Liver (tissue), 3 donors: ENCODE measurements around the gene ZNF304.

Experiments used
- ATF3 ChIP-seq: IDR thresholded peaks from 2 replicates; pipeline ENCODE4 v1.6.1; 2016; ENCODE audit warnings: antibody characterized with exemption
- CTCF ChIP-seq: fragments of 150-350 bp; IDR thresholded peaks from 2 replicates; pipeline ENCODE4 v1.5.1; 2017; ENCODE audit warnings: improper control_type of control experiment, low read depth, low read length; ENCODE audit not compliant: missing input control
- EGR1 ChIP-seq, 2 donors: IDR thresholded peaks; 2 replicates each; pipeline ENCODE4 v1.6.1; 2016 to 2018; ENCODE audit warnings: antibody characterized with exemption in 2 of 2, low read depth in 2 of 2
- GABPA ChIP-seq, 2 donors: IDR thresholded peaks in 1 of 2; conservative IDR thresholded peaks in 1 of 2; 2 replicates each; pipeline ENCODE4 v1.6.1; 2016; ENCODE audit warnings: antibody characterized with exemption in 2 of 2, mild to moderate bottlenecking in 1 of 2, moderate library complexity in 1 of 2
- HNF4A ChIP-seq, 2 donors: conservative IDR thresholded peaks; 2 replicates each; pipeline ENCODE4 v1.6.1; 2016; ENCODE audit warnings: antibody characterized with exemption in 2 of 2, mild to moderate bottlenecking in 2 of 2
- HNF4G ChIP-seq: IDR thresholded peaks from 2 replicates; pipeline ENCODE4 v1.6.1; 2016; ENCODE audit warnings: antibody characterized with exemption
- JUND ChIP-seq, 2 donors: IDR thresholded peaks; 2 replicates each; pipeline ENCODE4 v1.6.1; 2016; ENCODE audit warnings: antibody characterized with exemption in 2 of 2
- RAD21 ChIP-seq, 2 donors: IDR thresholded peaks; 2 replicates each; pipeline ENCODE4 v1.6.1; 2016; ENCODE audit warnings: antibody characterized with exemption in 2 of 2, mild to moderate bottlenecking in 2 of 2
- REST ChIP-seq: IDR thresholded peaks from 2 replicates; pipeline ENCODE4 v1.6.1; 2016; ENCODE audit warnings: antibody characterized with exemption, mild to moderate bottlenecking
- TAF1 ChIP-seq: conservative IDR thresholded peaks from 2 replicates; pipeline ENCODE4 v1.6.1; 2016; ENCODE audit warnings: antibody characterized with exemption, mild to moderate bottlenecking
- YY1 ChIP-seq: IDR thresholded peaks from 2 replicates; pipeline ENCODE4 v1.6.1; 2016; ENCODE audit warnings: antibody characterized with exemption, mild to moderate bottlenecking
- TF ChIP-seq, protein P1 (sequence below): IDR thresholded peaks from 2 replicates; pipeline ENCODE4 v1.6.1; 2016; ENCODE audit warnings: antibody characterized with exemption
- donor health status: healthy.
- donor health status: healthy.

DNA sequence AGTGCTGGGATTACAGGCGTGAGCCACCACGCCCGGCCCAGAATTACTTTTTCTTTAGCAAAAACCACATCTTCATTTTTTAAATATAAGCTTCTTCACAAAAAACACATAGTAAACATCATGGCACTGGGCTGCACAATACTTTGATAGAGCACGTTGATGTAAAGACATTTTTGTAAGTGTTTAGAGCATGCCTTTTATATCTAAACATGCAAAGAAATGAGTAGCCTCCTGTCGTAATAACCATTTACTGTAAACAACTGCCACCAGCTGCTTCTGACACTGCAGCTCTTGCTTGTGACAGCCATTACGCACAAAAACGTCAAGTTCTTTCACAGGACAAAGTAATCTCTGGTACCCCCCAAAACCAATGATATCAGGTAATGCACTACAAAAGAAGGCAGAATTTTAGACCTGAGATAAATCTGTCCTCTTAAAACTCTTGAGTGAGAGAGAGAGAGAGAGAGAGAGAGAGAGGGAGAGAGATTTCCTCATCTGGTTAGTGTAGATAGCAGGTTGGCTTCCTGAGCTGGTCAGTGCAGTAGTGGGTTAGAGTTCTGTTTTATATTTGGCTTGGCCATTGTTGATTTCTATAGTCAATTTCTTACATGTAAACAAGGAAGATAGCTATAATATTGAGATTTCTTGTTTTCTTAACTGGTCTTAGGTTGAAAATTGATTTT is 31.9 kb downstream of the ZNF304 start:
- TF ChIP-seq EGR1 (IDR thresholded peaks at IDR 0.05; ENCODE audit: low read depth in 2 of 2) (no peak), RAD21 (IDR thresholded peaks at IDR 0.05) (no peak), CTCF (no peak), TAF1 (no peak), JUND (IDR thresholded peaks at IDR 0.05) (no peak), GABPA (IDR thresholded peaks at IDR 0.05 in 1 of 2, conservative IDR thresholded peaks at IDR 0.05 in 1 of 2) (no peak), HNF4A (conservative IDR thresholded peaks at IDR 0.05) (no peak), REST (no peak), ATF3 (no peak), HNF4G (no peak), YY1 (no peak)
- TF ChIP-seq, protein P1, sequence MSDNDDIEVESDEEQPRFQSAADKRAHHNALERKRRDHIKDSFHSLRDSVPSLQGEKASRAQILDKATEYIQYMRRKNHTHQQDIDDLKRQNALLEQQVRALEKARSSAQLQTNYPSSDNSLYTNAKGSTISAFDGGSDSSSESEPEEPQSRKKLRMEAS: no peak
